Erythroblast (primary cell): Measurements from ENCODE around the gene TRIM27.

Experiments used
- GATA1 ChIP-seq: IDR thresholded peaks from 2 replicates; pipeline ENCODE4 v1.6.1; 2011; ENCODE audit warnings: low read depth, mild to moderate bottlenecking, control low read depth, low read length, moderate library complexity
- POLR2A ChIP-seq: IDR thresholded peaks from 2 replicates; pipeline ENCODE4 v1.6.1; 2011; ENCODE audit warnings: mild to moderate bottlenecking, low read length

DNA sequence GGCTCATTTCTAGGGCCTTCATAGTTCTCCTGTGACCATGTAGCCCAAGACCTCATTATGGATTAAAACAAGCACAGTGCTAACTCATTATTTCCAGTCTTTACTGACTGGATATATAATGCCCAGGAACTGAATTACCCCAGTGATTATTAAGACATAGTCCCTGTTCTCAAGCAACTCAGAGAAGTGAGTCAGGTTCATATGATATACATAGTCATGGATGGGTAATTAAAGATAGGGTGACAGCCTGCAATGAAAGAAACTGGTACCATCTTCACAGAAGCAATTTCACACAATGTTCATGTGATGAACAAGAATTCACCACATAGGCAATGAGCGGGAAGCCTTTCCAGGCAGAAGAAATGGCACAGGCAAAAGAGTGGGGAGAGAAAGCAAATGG is 3.5 kb downstream of the TRIM27 start:
- no peak for TF ChIP-seq POLR2A
- TF ChIP-seq GATA1, result no peak
